GM12878 (cell line): ENCODE results near the gene ARID3A. TPM values are rescaled to one million over a fixed set of nuclear protein-coding genes. Genes with fewer than 3 reads are reported as not detected.

ENCODE experiments used
- ATAC-seq: fragments of 200-7000 bp; cut with Tn5 transposase; 3 replicates; pipeline ENCODE4 v1.9.1; 2020; ENCODE audit warnings: mild to moderate bottlenecking, moderate library complexity
- BruUV-seq: library from RNA; stranded (reverse); fragments of 400-500 nt; replicated peaks from 2 replicates; lab custom pipeline; 2021; lab: Mats Ljungman, UMichigan
- CTCF ChIA-PET: fragments of 300-600 bp; sonication (Branson Sonifier 250); formaldehyde crosslinking; extraction: SDS; loops from one replicate; lab custom pipeline; 2021; ENCODE audit warnings: inconsistent platforms; lab: Yijun Ruan, JAX
- POLR2A ChIA-PET: fragments of 350-600 bp; formaldehyde crosslinking; extraction: SDS; loops from one replicate; lab custom pipeline; 2021; ENCODE audit warnings: inconsistent platforms; lab: Charles Lee
- RAD21 ChIA-PET: fragments of 300-600 bp; sonication (Branson Sonifier 250); formaldehyde crosslinking; loops from one replicate; lab custom pipeline; 2023; ENCODE audit warnings: antibody characterized with exemption; ENCODE audit not compliant: unreplicated experiment; lab: Charles Lee
- SMC1A ChIA-PET: fragments of 300-600 bp; sonication (Branson Sonifier 250); formaldehyde crosslinking; loops from one replicate; lab custom pipeline; 2023; ENCODE audit not compliant: unreplicated experiment, uncharacterized antibody; lab: Charles Lee
- DNase-seq: peaks from one replicate; pipeline ENCODE4 v3.0.0-alpha.2; 2011; ENCODE audit warnings: low read depth, low spot score
- FAIRE-seq: peaks from 3 replicates; lab custom pipeline; 2011; peaks lifted over from hg19 to GRCh38; lab: Jason Lieb, UNC
- H2AFZ ChIP-seq: 2 replicates; pipeline ENCODE4 v1.6.0; 2011; ENCODE audit warnings: low read depth, low read length, control low read depth; ENCODE audit not compliant: control insufficient read depth
- H3K27ac ChIP-seq: 2 replicates; pipeline ENCODE4 v1.5.1; 2011; ENCODE audit warnings: control low read depth; ENCODE audit not compliant: control insufficient read depth, insufficient read depth
- H3K27me3 ChIP-seq, 2 experiments: replicated peaks in 1 of 2; 2 replicates each; pipeline versions ENCODE4 v1.6.0 to v1.6.1; 2011; ENCODE audit warnings: low read length in 1 of 2; ENCODE audit not compliant: control insufficient read depth in 2 of 2, insufficient read depth in 2 of 2
- H3K36me3 ChIP-seq, 2 experiments: 2 replicates each; pipeline ENCODE4 v1.5.1; 2011; ENCODE audit warnings: low read length in 1 of 2; ENCODE audit not compliant: control insufficient read depth in 2 of 2, insufficient read depth in 2 of 2
- H3K4me1 ChIP-seq: 2 replicates; pipeline ENCODE4 v1.6.1; 2011; ENCODE audit warnings: mild to moderate bottlenecking, low read length, moderate library complexity, mixed read lengths; ENCODE audit not compliant: control insufficient read depth, insufficient read depth
- H3K4me2 ChIP-seq: 2 replicates; pipeline ENCODE4 v1.6.0; 2011; ENCODE audit warnings: control low read depth; ENCODE audit not compliant: control insufficient read depth, insufficient read depth
- H3K4me3 ChIP-seq: fragments of 200-600 bp; sonication (generic); 2 replicates; pipeline ENCODE4 v1.5.1; 2016
- H3K79me2 ChIP-seq: 2 replicates; pipeline ENCODE4 v1.6.0; 2011; ENCODE audit warnings: low read length; ENCODE audit not compliant: control insufficient read depth, insufficient read depth
- H3K9ac ChIP-seq: 2 replicates; pipeline ENCODE4 v1.8.0; 2011; ENCODE audit warnings: low read length, control low read depth, mixed read lengths; ENCODE audit not compliant: control insufficient read depth, insufficient read depth
- H3K9me3 ChIP-seq: replicated peaks from 3 replicates; pipeline ENCODE4 v1.5.1; 2011; ENCODE audit warnings: mild to moderate bottlenecking, low read length; ENCODE audit not compliant: control insufficient read depth, insufficient read depth
- H4K20me1 ChIP-seq: 2 replicates; pipeline ENCODE4 v1.6.0; 2011; ENCODE audit not compliant: control insufficient read depth, insufficient read depth
- CHD2 ChIP-seq: IDR thresholded peaks from 2 replicates; pipeline ENCODE4 v1.6.1; 2011; ENCODE audit warnings: low read depth, low read length, improper control_type of control experiment, borderline replicate concordance
- FOXK2 ChIP-seq: fragments of 450-650 bp; IDR thresholded peaks from 2 replicates; pipeline ENCODE4 v1.6.1; 2017; ENCODE audit warnings: mild to moderate bottlenecking, moderate library complexity
- POLR2AphosphoS2 ChIP-seq: IDR thresholded peaks from 2 replicates; pipeline ENCODE4 v1.6.1; 2011; ENCODE audit warnings: low read depth, mild to moderate bottlenecking, low read length, improper control_type of control experiment, moderate library complexity
- WGBS: methylation state at CpG from one replicate; pipeline ENCODE4 v1.1.6; 2016; ENCODE audit warnings: low lambda C conversion rate; ENCODE audit not compliant: insufficient replicate concordance, insufficient coverage; ENCODE audit errors: missing lambda C conversion rate; 5-methylcytosine and 5-hydroxymethylcytosine counted together
- in situ Hi-C: fragments of 300-500 bp; cut with MboI; formaldehyde crosslinking; loops from 9 replicates; pipeline ENCODE4 v1.14.3; 2018; ENCODE audit warnings: mixed read lengths
- intact Hi-C: fragments of 100-400 bp; cut with micrococcal nuclease; formaldehyde crosslinking; loops from one replicate; pipeline ENCODE4 v1.14.2; 2022; ENCODE audit not compliant: unreplicated experiment
- polyA plus RNA-seq, 11 experiments: library from polyadenylated mRNA; depleted of rRNA in 4 of 11; unstranded in 6 of 11; stranded (reverse) in 5 of 11; fragments of >200 nt; fragmentation: Nextera tagmentation in 4 of 11; fragmentation: Illumina TruSeq in 1 of 11; extraction: Ambion mirVana in 4 of 11; extraction: Trizol in 1 of 11; gene quantifications; 1 replicate in 1 of 11; 2 replicates in 10 of 11; pipeline versions ENCODE4 v1.2.1 to v1.2.3, GENCODE V29; 2011 to 2016; ENCODE audit warnings: inconsistent platforms in 2 of 11, missing spikeins in 2 of 11, low read depth in 1 of 11
- total RNA-seq, 4 experiments: library from RNA; depleted of rRNA in 3 of 4; stranded (reverse); fragments of >200 nt in 3 of 4; fragmentation: Illumina TruSeq in 1 of 4; extraction: Trizol in 1 of 4; gene quantifications; 2 replicates each; pipeline versions ENCODE4 v1.2.1 to v1.2.3, GENCODE V29; 2013 to 2021
- TF ChIP-seq, protein P1 (sequence below): fragments of 150-350 bp; IDR thresholded peaks from 2 replicates; pipeline ENCODE4 v1.6.1; 2014; ENCODE audit warnings: mild to moderate bottlenecking, low read depth, low read length
- TF ChIP-seq, protein P2 (sequence below): IDR thresholded peaks from 2 replicates; pipeline ENCODE4 v1.6.1; 2012; ENCODE audit warnings: low read depth, low read length, improper control_type of control experiment

The ARID3A gene
- total and polyA plus RNA-seq, 10 of the 15 experiments (the other 5 are each of a cell fraction or from before 2014, with no cell fraction given), result 0.76 to 70.0 (median 16.7) TPM

DNA sequence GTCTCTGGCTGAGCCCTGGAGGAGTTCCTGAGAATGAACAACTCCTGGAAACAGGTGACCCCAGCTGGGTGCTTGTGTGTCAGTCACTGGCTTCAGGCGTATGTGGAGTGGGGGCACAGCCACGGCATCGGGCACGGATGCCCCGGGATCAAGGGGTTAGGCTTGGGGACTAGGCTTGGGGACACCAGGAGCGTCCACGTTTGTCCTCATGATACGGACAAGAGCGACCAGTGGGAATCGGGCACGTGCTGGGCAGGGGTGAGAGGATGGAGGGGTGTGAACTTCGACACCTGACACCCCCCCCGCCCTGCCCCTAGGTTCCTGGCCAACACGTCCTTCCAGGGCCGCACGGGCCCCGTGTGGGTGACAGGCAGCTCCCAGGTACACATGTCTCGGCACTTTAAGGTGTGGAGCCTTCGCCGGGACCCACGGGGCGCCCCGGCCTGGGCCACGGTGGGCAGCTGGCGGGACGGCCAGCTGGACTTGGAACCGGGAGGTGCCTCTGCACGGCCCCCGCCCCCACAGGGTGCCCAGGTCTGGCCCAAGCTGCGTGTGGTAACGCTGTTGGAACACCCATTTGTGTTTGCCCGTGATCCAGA lies 78.5 kb downstream of the ARID3A start:
- Histone ChIP-seq H3K9me3 (no peaks in the 10 kb centered on the region), H4K20me1 (no peaks in the 10 kb centered on the region), H3K4me2 (no peak overlapping the region), H2AFZ (no peak overlapping the region), H3K4me1 (no peaks in the 10 kb centered on the region), H3K79me2 (no peaks in the 10 kb centered on the region), H3K9ac (no peak overlapping the region), H3K4me3 (no peak overlapping the region), H3K27me3 (peaks cover 3 to 5% of the 10 kb centered on the region in 2 experiments; a peak in 3 of 4 replicates), H3K36me3 (peaks cover 0 to 2% of the 10 kb centered on the region in 2 experiments; a peak in 2 of 4 replicates), H3K27ac (no peak overlapping the region)
- ChIA-PET POLR2A (no interaction called here), SMC1A (no interaction called here), CTCF (interaction anchor here (0.9 kb wide), 1 partner anchor 12 kb away, joined by 3 read pairs; no protein-coding TSS in a partner anchor), RAD21 (interaction anchor here (0.7 to 1.2 kb wide), 2 partner anchors 8 to 141 kb away, joined by 3 read pairs; no protein-coding TSS in a partner anchor)
- no peak for DNase-seq
- WGBS, result 74% methylated on average over 20 of the region's 32 CpGs
- no peak for FAIRE-seq
- TF ChIP-seq CHD2 (no peak), FOXK2 (no peak), POLR2AphosphoS2 (no peak)
- TF ChIP-seq, protein P1, sequence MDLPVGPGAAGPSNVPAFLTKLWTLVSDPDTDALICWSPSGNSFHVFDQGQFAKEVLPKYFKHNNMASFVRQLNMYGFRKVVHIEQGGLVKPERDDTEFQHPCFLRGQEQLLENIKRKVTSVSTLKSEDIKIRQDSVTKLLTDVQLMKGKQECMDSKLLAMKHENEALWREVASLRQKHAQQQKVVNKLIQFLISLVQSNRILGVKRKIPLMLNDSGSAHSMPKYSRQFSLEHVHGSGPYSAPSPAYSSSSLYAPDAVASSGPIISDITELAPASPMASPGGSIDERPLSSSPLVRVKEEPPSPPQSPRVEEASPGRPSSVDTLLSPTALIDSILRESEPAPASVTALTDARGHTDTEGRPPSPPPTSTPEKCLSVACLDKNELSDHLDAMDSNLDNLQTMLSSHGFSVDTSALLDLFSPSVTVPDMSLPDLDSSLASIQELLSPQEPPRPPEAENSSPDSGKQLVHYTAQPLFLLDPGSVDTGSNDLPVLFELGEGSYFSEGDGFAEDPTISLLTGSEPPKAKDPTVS, result no peak
- TF ChIP-seq, protein P2, sequence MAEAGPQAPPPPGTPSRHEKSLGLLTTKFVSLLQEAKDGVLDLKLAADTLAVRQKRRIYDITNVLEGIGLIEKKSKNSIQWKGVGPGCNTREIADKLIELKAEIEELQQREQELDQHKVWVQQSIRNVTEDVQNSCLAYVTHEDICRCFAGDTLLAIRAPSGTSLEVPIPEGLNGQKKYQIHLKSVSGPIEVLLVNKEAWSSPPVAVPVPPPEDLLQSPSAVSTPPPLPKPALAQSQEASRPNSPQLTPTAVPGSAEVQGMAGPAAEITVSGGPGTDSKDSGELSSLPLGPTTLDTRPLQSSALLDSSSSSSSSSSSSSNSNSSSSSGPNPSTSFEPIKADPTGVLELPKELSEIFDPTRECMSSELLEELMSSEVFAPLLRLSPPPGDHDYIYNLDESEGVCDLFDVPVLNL, result no peak
- intact Hi-C loops, result no loop called here
- no peak for ATAC-seq
- in situ Hi-C loops, result no loop called here
- BruUV-seq, result no TSS peak
